Activated T-cell treated with anti-CD3 and anti-CD28 coated beads, Interleukin-2, amount 50 U/mL, for 4 hours (primary cell): ENCODE data around the gene CPNE6. TPM values are rescaled to one million over a fixed set of nuclear protein-coding genes. Genes with fewer than 3 reads are reported as not detected.

ENCODE experiments used
- ATAC-seq, 2 donors: fragments of 200-7000 bp; cut with Tn5 transposase; one replicate each; pipeline ENCODE4 v1.10.0; 2021
- DNase-seq: peaks from one replicate; pipeline ENCODE4 v3.0.0-alpha.2; 2020
- H3K27me3 Mint-ChIP-seq: one replicate; pipeline ENCODE4 v1.8.0; 2021; ENCODE audit warnings: low read depth, mixed read lengths
- H3K36me3 Mint-ChIP-seq: one replicate; pipeline ENCODE4 v1.8.0; 2022; ENCODE audit warnings: mixed read lengths; ENCODE audit not compliant: insufficient read depth
- H3K4me1 Mint-ChIP-seq: one replicate; pipeline ENCODE4 v1.8.0; 2021; ENCODE audit warnings: low read depth, mixed read lengths
- H3K4me3 Mint-ChIP-seq: one replicate; pipeline ENCODE4 v1.8.0; 2021; ENCODE audit warnings: mild to moderate bottlenecking, moderate library complexity, mixed read lengths
- H3K9me3 Mint-ChIP-seq: one replicate; pipeline ENCODE4 v1.8.0; 2021; ENCODE audit warnings: mixed read lengths
- total RNA-seq, 3 donors: library from RNA; stranded (reverse); gene quantifications; one replicate each; pipeline ENCODE4 v1.2.1, GENCODE V29; 2021

Gene CPNE6
- total RNA-seq, 3 donors from 2014 or later, result not detected

DNA sequence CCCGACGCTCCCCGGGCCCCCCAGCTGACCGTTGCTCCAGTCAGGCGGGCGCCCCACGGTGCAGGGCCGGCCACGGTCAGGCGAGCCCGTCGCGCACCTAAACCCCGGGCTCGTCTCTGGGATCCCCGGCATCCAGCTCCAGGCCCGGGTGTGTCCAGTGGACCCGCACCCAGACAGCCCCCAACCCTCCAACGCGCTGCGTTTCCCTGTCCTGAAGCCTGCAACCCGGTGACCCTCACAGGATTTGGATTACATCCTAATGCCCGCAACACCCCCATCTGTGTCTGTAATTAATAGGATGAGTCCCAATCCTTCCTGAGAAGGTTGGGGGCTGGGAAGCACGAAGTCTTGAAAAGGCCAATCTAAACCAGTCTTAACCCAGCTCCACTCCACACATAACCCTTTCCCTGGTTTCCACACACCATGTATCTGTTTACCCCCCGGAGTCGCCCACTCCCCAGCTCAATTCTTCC lies 10.4 kb downstream of the CPNE6 start:
- peaks cover 19% of the 10 kb centered on the region for H3K4me1 Mint-ChIP-seq
- no peaks in the 10 kb centered on the region for H3K27me3 Mint-ChIP-seq
- DNase-seq, result no peak
- H3K4me3 Mint-ChIP-seq, result peak overlapping the region; percentile 71
- ATAC-seq, result no peak
- H3K36me3 Mint-ChIP-seq, result no peaks in the 10 kb centered on the region
- no peaks in the 10 kb centered on the region for H3K9me3 Mint-ChIP-seq

GRCh38 chr14:24082411-24083080 lies 11.2 kb downstream of the CPNE6 start:
- ATAC-seq, result no peak
- Mint-ChIP-seq H3K27me3 (no peaks in the 10 kb centered on the region), H3K4me3 (peak overlapping the region; percentile 71), H3K36me3 (no peaks in the 10 kb centered on the region), H3K4me1 (peaks cover 19% of the 10 kb centered on the region), H3K9me3 (no peaks in the 10 kb centered on the region)
- DNase-seq, result no peak

DNA sequence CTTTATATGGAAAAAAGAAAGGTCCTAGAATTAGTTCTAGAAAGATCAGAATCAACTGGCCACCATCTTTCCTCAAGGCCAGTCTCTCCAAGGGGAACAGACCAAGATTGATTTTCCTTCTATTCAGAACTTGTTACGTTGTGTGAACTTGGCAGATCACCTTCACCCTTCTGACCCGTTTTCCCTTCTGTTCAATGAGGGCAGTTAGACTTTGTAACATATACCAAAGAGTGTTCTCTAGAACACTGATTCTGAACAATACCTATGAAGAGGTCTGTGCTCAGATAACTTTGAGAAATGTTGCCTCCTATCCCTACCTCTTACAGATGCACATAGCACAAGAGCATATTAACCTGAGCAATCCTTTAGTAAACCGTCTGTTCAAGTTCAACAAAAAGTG lies 12.1 kb downstream of the CPNE6 start:
- ATAC-seq, result no peak
- no peaks in the 10 kb centered on the region for H3K9me3 Mint-ChIP-seq
- no peak overlapping the region for H3K4me3 Mint-ChIP-seq
- H3K36me3 Mint-ChIP-seq, result no peaks in the 10 kb centered on the region
- H3K27me3 Mint-ChIP-seq, result no peaks in the 10 kb centered on the region
- no peak for DNase-seq
- peaks cover 19% of the 10 kb centered on the region for H3K4me1 Mint-ChIP-seq

- Mint-ChIP-seq H3K36me3 (no peaks in the 10 kb centered on the region), H3K4me1 (peaks cover 17% of the 10 kb centered on the region), H3K9me3 (no peaks in the 10 kb centered on the region), H3K27me3 (no peaks in the 10 kb centered on the region), H3K4me3 (no peak overlapping the region)
- DNase-seq, result no peak
- ATAC-seq, result no peak
These were observed 13.1 kb downstream of the CPNE6 start for GRCh38 chr14:24084440-24084839.

DNA sequence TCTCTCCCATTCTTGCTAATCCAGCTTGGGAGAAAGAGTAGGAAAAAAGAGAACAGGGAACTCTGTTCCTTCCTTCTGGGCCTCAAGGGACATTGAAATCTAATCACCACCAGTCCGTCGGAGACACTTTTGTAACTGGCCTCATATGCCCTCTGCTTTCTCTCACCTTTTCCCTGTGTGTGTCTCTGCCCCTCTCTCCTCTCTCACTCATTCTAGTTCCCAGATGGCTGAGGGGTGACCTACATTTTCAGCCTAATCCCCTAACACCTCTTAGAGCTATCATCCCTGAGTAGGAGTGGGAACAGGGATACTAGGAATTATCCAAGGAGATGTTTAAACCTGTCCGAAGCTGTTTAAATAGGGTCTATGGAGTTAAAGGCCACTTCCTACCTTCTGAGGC lies 13.9 kb downstream of the CPNE6 start:
- H3K27me3 Mint-ChIP-seq, result no peaks in the 10 kb centered on the region
- DNase-seq, result no peak
- no peak overlapping the region for H3K4me3 Mint-ChIP-seq
- ATAC-seq, result no peak
- H3K36me3 Mint-ChIP-seq, result no peaks in the 10 kb centered on the region
- H3K9me3 Mint-ChIP-seq, result no peaks in the 10 kb centered on the region
- peaks cover 20% of the 10 kb centered on the region for H3K4me1 Mint-ChIP-seq

GRCh38 chr14:24086193-24086955 lies 15.0 kb downstream of the CPNE6 start:
- DNase-seq, result no peak
- H3K27me3 Mint-ChIP-seq, result no peaks in the 10 kb centered on the region
- no peaks in the 10 kb centered on the region for H3K9me3 Mint-ChIP-seq
- peaks cover 16% of the 10 kb centered on the region for H3K4me1 Mint-ChIP-seq
- H3K36me3 Mint-ChIP-seq, result no peaks in the 10 kb centered on the region
- no peak for ATAC-seq
- no peak overlapping the region for H3K4me3 Mint-ChIP-seq

- H3K36me3 Mint-ChIP-seq, result no peaks in the 10 kb centered on the region
- no peaks in the 10 kb centered on the region for H3K9me3 Mint-ChIP-seq
- ATAC-seq (no peak), DNase-seq (no peak)
- H3K27me3 Mint-ChIP-seq, result no peaks in the 10 kb centered on the region
- H3K4me3 Mint-ChIP-seq, result no peak overlapping the region
- H3K4me1 Mint-ChIP-seq, result peaks cover 13% of the 10 kb centered on the region
These were observed 15.6 kb downstream of the CPNE6 start for GRCh38 chr14:24087004-24087403.

GRCh38 chr14:24088095-24088494 lies 16.7 kb downstream of the CPNE6 start:
- Mint-ChIP-seq H3K4me1 (peaks cover 12% of the 10 kb centered on the region), H3K36me3 (no peaks in the 10 kb centered on the region), H3K4me3 (no peak overlapping the region), H3K9me3 (no peaks in the 10 kb centered on the region), H3K27me3 (no peaks in the 10 kb centered on the region)
- DNase-seq (no peak), ATAC-seq (no peak)

GRCh38 chr14:24089890-24090289 lies 18.5 kb downstream of the CPNE6 start:
- Mint-ChIP-seq H3K36me3 (no peaks in the 10 kb centered on the region), H3K9me3 (no peaks in the 10 kb centered on the region), H3K4me1 (peaks cover 19% of the 10 kb centered on the region), H3K27me3 (no peaks in the 10 kb centered on the region), H3K4me3 (no peak overlapping the region)
- ATAC-seq, result no peak
- no peak for DNase-seq

DNA sequence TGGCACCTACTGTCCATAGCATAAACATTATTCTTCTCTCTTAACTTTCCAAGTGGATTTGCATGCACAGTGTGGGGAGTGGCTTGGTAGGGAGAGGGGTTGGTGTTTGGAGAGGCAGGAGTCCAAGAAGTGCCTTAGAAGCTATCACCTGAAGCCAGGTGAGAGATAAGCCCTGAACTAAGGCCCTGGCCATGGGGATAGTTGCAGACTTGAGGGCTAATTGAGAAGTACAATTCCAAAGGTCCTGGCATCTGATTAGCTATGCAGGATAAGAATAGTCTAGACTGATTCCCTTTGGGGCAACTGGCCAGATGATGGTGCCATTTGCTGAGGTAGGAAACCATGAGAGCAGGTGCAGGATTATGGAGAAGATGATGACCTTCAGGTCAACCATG lies 20.7 kb downstream of the CPNE6 start:
- no peak for DNase-seq
- peaks cover 34% of the 10 kb centered on the region for H3K4me1 Mint-ChIP-seq
- peak overlapping the region; percentile 97 for H3K4me3 Mint-ChIP-seq
- H3K27me3 Mint-ChIP-seq, result no peaks in the 10 kb centered on the region
- peaks cover 10% of the 10 kb centered on the region for H3K36me3 Mint-ChIP-seq
- no peak for ATAC-seq
- no peaks in the 10 kb centered on the region for H3K9me3 Mint-ChIP-seq

DNA sequence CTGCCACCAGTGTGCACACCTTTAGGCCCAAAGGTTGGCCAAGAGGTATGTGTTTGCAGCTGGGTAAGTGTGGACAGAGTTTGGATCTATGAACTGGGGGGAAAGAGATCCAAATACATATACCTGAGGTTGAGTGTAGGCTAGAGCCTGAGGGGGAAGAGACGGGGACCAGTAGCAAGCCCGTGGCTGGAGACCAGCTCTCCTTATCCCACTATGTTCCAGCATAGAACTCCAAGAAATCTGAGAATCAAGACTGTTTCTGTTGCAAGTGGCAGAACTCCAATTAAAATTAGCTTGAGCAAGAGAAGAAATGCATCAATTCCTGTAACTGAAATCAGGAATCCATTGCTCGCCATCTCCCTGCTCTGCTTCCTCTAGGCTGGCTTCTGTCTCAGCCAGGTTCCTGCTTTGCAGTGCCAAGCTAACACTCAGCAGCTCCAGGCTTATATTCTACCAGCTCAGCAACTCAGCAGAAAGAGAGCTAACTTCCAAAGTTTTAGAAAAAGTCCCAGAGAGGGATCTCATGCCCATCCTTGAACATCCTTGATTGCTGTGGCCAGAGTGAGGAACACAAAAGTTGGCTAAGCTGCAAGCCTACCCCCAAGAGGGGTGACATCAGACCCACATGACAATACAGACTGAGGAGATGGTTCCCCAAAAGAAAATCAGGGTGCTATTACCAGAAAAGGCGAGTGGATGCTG lies 21.3 kb downstream of the CPNE6 start:
- DNase-seq (no peak), ATAC-seq (no peak)
- peaks cover 34% of the 10 kb centered on the region for H3K4me1 Mint-ChIP-seq
- peaks cover 10% of the 10 kb centered on the region for H3K36me3 Mint-ChIP-seq
- peak overlapping the region; percentile 97 for H3K4me3 Mint-ChIP-seq
- no peaks in the 10 kb centered on the region for H3K27me3 Mint-ChIP-seq
- H3K9me3 Mint-ChIP-seq, result no peaks in the 10 kb centered on the region

DNA sequence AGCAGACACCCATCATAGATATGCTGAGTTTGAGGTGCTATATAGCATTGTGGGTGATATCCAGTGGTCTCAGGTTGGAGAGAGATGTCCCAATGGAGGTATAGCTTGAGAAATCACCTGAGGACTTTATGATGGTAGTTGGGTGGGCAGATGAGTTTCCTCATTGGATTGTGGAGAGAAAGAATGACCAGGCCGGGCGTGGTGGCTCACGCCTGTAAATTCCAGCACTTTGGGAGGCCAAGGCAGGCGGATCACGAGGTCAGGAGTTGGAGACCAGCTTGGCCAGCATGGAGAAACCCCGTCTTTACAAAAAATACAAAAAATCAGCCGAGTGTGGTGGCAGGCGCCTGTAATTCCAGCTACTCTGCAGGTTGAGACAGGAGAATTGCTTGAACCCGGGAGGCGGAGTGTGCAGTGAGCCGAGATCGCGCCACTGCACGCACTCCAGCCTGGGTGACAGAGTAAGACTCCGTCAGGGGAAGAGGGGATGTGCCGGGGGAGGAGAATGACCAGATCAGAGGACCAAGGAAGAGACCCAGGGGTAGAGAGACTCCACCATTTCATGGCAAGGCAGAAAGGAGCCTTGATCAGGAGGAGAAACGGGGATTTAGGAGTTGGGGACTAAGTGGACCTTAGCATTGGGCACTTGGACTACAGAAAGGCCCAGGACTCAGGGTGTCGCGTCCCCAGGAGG lies 22.0 kb downstream of the CPNE6 start:
- Mint-ChIP-seq H3K9me3 (no peaks in the 10 kb centered on the region), H3K4me1 (peaks cover 34% of the 10 kb centered on the region), H3K27me3 (no peaks in the 10 kb centered on the region), H3K36me3 (peaks cover 10% of the 10 kb centered on the region), H3K4me3 (peak overlapping the region; percentile 97)
- DNase-seq, result no peak
- no peak for ATAC-seq

DNA sequence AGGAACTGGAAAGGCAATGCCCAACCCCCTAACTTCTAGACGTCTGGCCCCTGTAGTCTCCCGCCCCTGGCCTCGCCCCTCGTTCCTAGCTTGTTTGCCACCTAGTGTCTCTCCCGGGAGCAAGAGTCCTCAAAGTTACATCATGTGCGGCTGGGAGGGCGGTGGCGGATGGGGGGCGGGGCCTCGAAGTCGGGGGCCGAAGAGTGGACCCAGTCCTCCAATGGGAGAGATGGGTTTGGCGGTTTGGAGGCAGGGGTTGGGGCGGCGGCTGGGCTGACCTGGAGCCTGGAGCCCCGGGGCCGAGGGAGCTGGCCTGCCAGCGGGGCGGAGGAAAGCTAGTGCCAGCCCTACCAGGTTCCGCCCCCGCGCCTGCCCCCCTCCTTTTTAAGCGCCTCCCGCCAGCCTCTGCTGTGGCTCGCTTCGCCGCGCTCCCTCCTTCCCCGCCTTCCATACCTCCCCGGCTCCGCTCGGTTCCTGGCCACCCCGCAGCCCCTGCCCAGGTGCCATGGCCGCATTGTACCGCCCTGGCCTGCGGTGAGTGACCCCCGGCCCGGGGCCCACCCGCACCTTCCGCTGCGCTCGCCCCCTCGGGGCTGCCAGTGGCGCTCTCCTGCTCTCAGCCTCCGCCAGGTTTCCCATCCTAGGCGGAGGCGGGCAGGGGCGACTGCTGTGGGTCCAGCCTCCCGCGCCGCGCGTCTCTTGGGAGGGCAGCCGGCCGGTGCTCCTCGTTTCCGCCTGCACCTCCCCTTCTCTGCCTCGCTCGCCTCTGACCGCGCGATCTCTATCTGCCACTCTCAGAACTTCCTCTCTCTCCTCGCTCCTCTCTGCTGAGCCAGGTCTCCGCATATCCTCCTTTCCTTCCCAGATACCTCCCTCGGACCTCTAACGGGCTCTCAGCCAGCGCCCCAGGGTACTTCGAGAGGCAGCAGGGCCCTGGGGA lies 22.8 kb downstream of the CPNE6 start, which contains the start of gene PCK2:
PCK2 (plus strand) TSS at position 411 of the 940 bp plus-strand sequence; CDS start at position 506, 95 bp downstream.
- DNase-seq, result peak; percentile 78
- Mint-ChIP-seq H3K27me3 (no peaks in the 10 kb centered on the region), H3K4me3 (peak within 1 kb of the TSS; percentile 97), H3K9me3 (no peaks in the 10 kb centered on the region), H3K36me3 (peaks cover 10% of the 10 kb centered on the region), H3K4me1 (peaks cover 34% of the 10 kb centered on the region)
- peak; percentile 73 to 76 for ATAC-seq
